Fibroblast of lung (primary cell): ENCODE results near the gene STK11IP. TPM values are rescaled to one million over a fixed set of nuclear protein-coding genes. Genes with fewer than 3 reads are reported as not detected.

Experiments used
- DNase-seq, 2 donors: peaks; one replicate each; pipeline versions ENCODE4 v3.0.0 to v3.0.0-alpha.2; 2010; ENCODE audit warnings: low read depth in 2 of 2
- H2AFZ ChIP-seq: 2 replicates; pipeline ENCODE4 v1.5.1; 2012; ENCODE audit warnings: low read length, control low read depth, inconsistent platforms
- H3K27ac ChIP-seq: 2 replicates; pipeline ENCODE4 v1.5.1; 2011; ENCODE audit warnings: low read length, control low read depth; ENCODE audit not compliant: insufficient read depth
- H3K27me3 ChIP-seq: 2 replicates; pipeline ENCODE4 v1.5.1; 2011; ENCODE audit warnings: mild to moderate bottlenecking, low read length; ENCODE audit not compliant: control insufficient read depth, insufficient read depth
- H3K36me3 ChIP-seq: 2 replicates; pipeline ENCODE4 v1.5.1; 2011; ENCODE audit warnings: low read length; ENCODE audit not compliant: control insufficient read depth, insufficient read depth
- H3K4me1 ChIP-seq: 2 replicates; pipeline ENCODE4 v1.5.1; 2011; ENCODE audit warnings: low read length; ENCODE audit not compliant: control insufficient read depth, insufficient read depth; ENCODE audit errors: extremely low read depth
- H3K4me2 ChIP-seq: 2 replicates; pipeline ENCODE4 v1.5.1; 2011; ENCODE audit warnings: low read length, control low read depth; ENCODE audit not compliant: insufficient read depth; ENCODE audit errors: extremely low read depth
- H3K4me3 ChIP-seq, 4 experiments: fragments of 200-600 bp in 1 of 4; sonication (generic) in 1 of 4; replicated peaks in 1 of 4; 2 replicates each; pipeline ENCODE4 v1.5.1; 2011 to 2016; ENCODE audit warnings: low read length in 4 of 4, low read depth in 3 of 4, mild to moderate bottlenecking in 3 of 4, control low read depth in 2 of 4, inconsistent platforms in 1 of 4, mixed read lengths in 1 of 4; ENCODE audit not compliant: insufficient read depth in 1 of 4; ENCODE audit errors: control extremely low read depth in 1 of 4
- H3K79me2 ChIP-seq: 2 replicates; pipeline ENCODE4 v1.5.1; 2012; ENCODE audit warnings: mild to moderate bottlenecking, low read length, inconsistent platforms; ENCODE audit not compliant: control insufficient read depth, insufficient read depth
- H3K9ac ChIP-seq: 2 replicates; pipeline ENCODE4 v1.5.1; 2011; ENCODE audit warnings: mild to moderate bottlenecking, low read length, control low read depth; ENCODE audit not compliant: insufficient read depth
- H3K9me3 ChIP-seq: 2 replicates; pipeline ENCODE4 v1.5.1; 2012; ENCODE audit warnings: low read depth, low read length; ENCODE audit not compliant: control insufficient read depth, insufficient read depth
- H4K20me1 ChIP-seq: 2 replicates; pipeline ENCODE4 v1.5.1; 2011; ENCODE audit warnings: low read length; ENCODE audit not compliant: control insufficient read depth, insufficient read depth; ENCODE audit errors: extremely low read depth
- CTCF ChIP-seq, 2 donors: IDR thresholded peaks in 1 of 2; conservative IDR thresholded peaks in 1 of 2; 1 replicate in 1 of 2; 2 replicates in 1 of 2; pipeline ENCODE4 v1.5.1; 2011 to 2012; ENCODE audit warnings: low read length in 2 of 2, control low read depth in 1 of 2, inconsistent platforms in 1 of 2, low read depth in 1 of 2, mild to moderate bottlenecking in 1 of 2
- EZH2 ChIP-seq: IDR thresholded peaks from 2 replicates; pipeline ENCODE4 v1.5.1; 2012; ENCODE audit warnings: low read length, control low read depth, mild to moderate bottlenecking; ENCODE audit errors: missing control alignments
- polyA plus RNA-seq, 2 donors: library from polyadenylated mRNA; depleted of rRNA in 1 of 2; stranded (reverse) in 1 of 2; unstranded in 1 of 2; fragments of >200 nt; gene quantifications; 2 replicates each; pipeline ENCODE4 v1.2.1, GENCODE V29; 2011 to 2012; ENCODE audit warnings: missing spikeins in 1 of 2
- total RNA-seq: library from RNA; depleted of rRNA; stranded (reverse); fragments of >200 nt; gene quantifications from 2 replicates; pipeline ENCODE4 v1.2.1, GENCODE V29; 2014

STK11IP gene
- total and polyA plus RNA-seq, 2 donors (not counting 1 experiment from before 2014, with no cell fraction given) = 5.6 to 16.8 TPM

GRCh38 chr2:219612577-219613286 lies 15.1 kb downstream of the STK11IP start:
- Histone ChIP-seq H3K4me2 (no peak overlapping the region), H3K36me3 (peaks cover 9% of the 10 kb centered on the region), H2AFZ (no peak overlapping the region), H3K79me2 (no peaks in the 10 kb centered on the region), H3K9ac (no peak overlapping the region), H3K9me3 (no peaks in the 10 kb centered on the region), H3K27ac (no peak overlapping the region), H3K27me3 (no peaks in the 10 kb centered on the region), H3K4me1 (no peaks in the 10 kb centered on the region), H4K20me1 (no peaks in the 10 kb centered on the region), H3K4me3 (no peak overlapping the region)
- TF ChIP-seq EZH2 (no peak), CTCF (conservative IDR thresholded peaks at IDR 0.05 in 1 of 2, IDR thresholded peaks at IDR 0.05 in 1 of 2; ENCODE audit: low read depth in 1 of 2, low read length in 2 of 2) (no peak)
- DNase-seq = no peak

GRCh38 chr2:219613461-219614070 lies 15.9 kb downstream of the STK11IP start:
- Histone ChIP-seq H2AFZ (no peak overlapping the region), H3K4me3 (no peak overlapping the region), H3K27ac (no peak overlapping the region), H3K79me2 (no peaks in the 10 kb centered on the region), H3K9me3 (no peaks in the 10 kb centered on the region), H3K27me3 (no peaks in the 10 kb centered on the region), H3K9ac (no peak overlapping the region), H3K36me3 (peaks cover 8% of the 10 kb centered on the region), H4K20me1 (no peaks in the 10 kb centered on the region), H3K4me2 (no peak overlapping the region), H3K4me1 (no peaks in the 10 kb centered on the region)
- TF ChIP-seq CTCF (conservative IDR thresholded peaks at IDR 0.05 in 1 of 2, IDR thresholded peaks at IDR 0.05 in 1 of 2; ENCODE audit: low read depth in 1 of 2, low read length in 2 of 2) = no peak
- TF ChIP-seq EZH2 = no peak
- no peak for DNase-seq

GRCh38 chr2:219614076-219614860 lies 16.6 kb downstream of the STK11IP start:
- no peak for DNase-seq
- Histone ChIP-seq H3K27ac (no peak overlapping the region), H4K20me1 (no peaks in the 10 kb centered on the region), H3K4me1 (no peaks in the 10 kb centered on the region), H3K36me3 (peaks cover 8% of the 10 kb centered on the region), H3K9ac (no peak overlapping the region), H3K9me3 (no peaks in the 10 kb centered on the region), H3K4me2 (no peak overlapping the region), H3K4me3 (no peak overlapping the region), H3K27me3 (no peaks in the 10 kb centered on the region), H2AFZ (no peak overlapping the region), H3K79me2 (no peaks in the 10 kb centered on the region)
- TF ChIP-seq EZH2 (no peak), CTCF (conservative IDR thresholded peaks at IDR 0.05 in 1 of 2, IDR thresholded peaks at IDR 0.05 in 1 of 2; ENCODE audit: low read depth in 1 of 2, low read length in 2 of 2) (no peak)
